HEK293 (cell line): ENCODE results near the gene THBS3.

Experiments used
- ATF2 ChIP-seq: fragments of 450-650 bp; formaldehyde crosslinking; IDR thresholded peaks from 2 replicates; pipeline ENCODE4 v1.5.1; 2016; ENCODE audit warnings: missing biosample characterization, missing genetic modification characterization, low read depth
- GFI1B ChIP-seq: fragments of 450-650 bp; formaldehyde crosslinking; IDR thresholded peaks from 2 replicates; pipeline ENCODE4 v1.5.1; 2016; ENCODE audit warnings: missing biosample characterization, missing genetic modification characterization
- GLI2 ChIP-seq: fragments of 450-650 bp; formaldehyde crosslinking; IDR thresholded peaks from 2 replicates; pipeline ENCODE4; 2017; ENCODE audit warnings: missing biosample characterization, missing genetic modification characterization, low read depth, borderline replicate concordance
- KLF10 ChIP-seq: fragments of 450-650 bp; IDR thresholded peaks from 2 replicates; pipeline ENCODE4 v1.5.1; 2018; ENCODE audit warnings: missing biosample characterization, mild to moderate bottlenecking, missing genetic modification characterization
- KLF16 ChIP-seq: fragments of 450-650 bp; formaldehyde crosslinking; IDR thresholded peaks from 2 replicates; pipeline ENCODE4 v1.5.1; 2017; ENCODE audit warnings: missing biosample characterization, missing genetic modification characterization
- ZBTB10 ChIP-seq: fragments of 450-650 bp; formaldehyde crosslinking; IDR thresholded peaks from 2 replicates; pipeline ENCODE4 v1.5.1; 2016; ENCODE audit warnings: missing biosample characterization, missing genetic modification characterization
- ZFP3 ChIP-seq: fragments of 450-650 bp; formaldehyde crosslinking; IDR thresholded peaks from 2 replicates; pipeline ENCODE4 v1.5.1; 2016; ENCODE audit warnings: low read depth, missing biosample characterization, missing genetic modification characterization
- ZFP41 ChIP-seq: fragments of 450-650 bp; formaldehyde crosslinking; IDR thresholded peaks from 2 replicates; pipeline ENCODE4 v1.5.1; 2016; ENCODE audit warnings: missing biosample characterization, missing genetic modification characterization, borderline replicate concordance
- ZNF521 ChIP-seq: fragments of 450-650 bp; formaldehyde crosslinking; IDR thresholded peaks from 2 replicates; pipeline ENCODE4 v1.5.1; 2017; ENCODE audit warnings: missing biosample characterization, mild to moderate bottlenecking, missing genetic modification characterization
- ZNF626 ChIP-seq: fragments of 450-650 bp; sonication (Bioruptor Pico); formaldehyde crosslinking; IDR thresholded peaks from 2 replicates; pipeline ENCODE4 v1.5.1; 2018; ENCODE audit warnings: missing biosample characterization, missing genetic modification characterization, inconsistent platforms
- ZNF701 ChIP-seq: fragments of 450-650 bp; formaldehyde crosslinking; IDR thresholded peaks from 2 replicates; pipeline ENCODE4 v1.5.1; 2016; ENCODE audit warnings: missing biosample characterization, missing genetic modification characterization
- ZNF76 ChIP-seq: fragments of 450-650 bp; formaldehyde crosslinking; IDR thresholded peaks from 2 replicates; pipeline ENCODE4; 2016; ENCODE audit warnings: low read depth, missing biosample characterization, missing genetic modification characterization, borderline replicate concordance
- ZSCAN4 ChIP-seq: fragments of 450-650 bp; formaldehyde crosslinking; IDR thresholded peaks from 2 replicates; pipeline ENCODE4 v1.5.1; 2017; ENCODE audit warnings: missing biosample characterization, missing genetic modification characterization
- TF ChIP-seq, protein P1 (sequence below): fragments of 450-650 bp; formaldehyde crosslinking; IDR thresholded peaks from 2 replicates; pipeline ENCODE4 v1.5.1; 2016; ENCODE audit warnings: missing biosample characterization, missing genetic modification characterization
- TF ChIP-seq, protein P2 (sequence below): fragments of 450-650 bp; formaldehyde crosslinking; IDR thresholded peaks from 2 replicates; pipeline ENCODE4 v1.5.1; 2016; ENCODE audit warnings: missing biosample characterization, missing genetic modification characterization
- TF ChIP-seq, protein P3 (sequence below): fragments of 450-650 bp; formaldehyde crosslinking; conservative IDR thresholded peaks from 2 replicates; pipeline ENCODE4 v1.5.1; 2016; ENCODE audit warnings: low read depth, missing biosample characterization, missing genetic modification characterization
- TF ChIP-seq, protein P4 (sequence below): fragments of 450-650 bp; formaldehyde crosslinking; IDR thresholded peaks from 2 replicates; pipeline ENCODE4 v1.5.1; 2016; ENCODE audit warnings: missing biosample characterization, missing genetic modification characterization, borderline replicate concordance

Gene THBS3

DNA sequence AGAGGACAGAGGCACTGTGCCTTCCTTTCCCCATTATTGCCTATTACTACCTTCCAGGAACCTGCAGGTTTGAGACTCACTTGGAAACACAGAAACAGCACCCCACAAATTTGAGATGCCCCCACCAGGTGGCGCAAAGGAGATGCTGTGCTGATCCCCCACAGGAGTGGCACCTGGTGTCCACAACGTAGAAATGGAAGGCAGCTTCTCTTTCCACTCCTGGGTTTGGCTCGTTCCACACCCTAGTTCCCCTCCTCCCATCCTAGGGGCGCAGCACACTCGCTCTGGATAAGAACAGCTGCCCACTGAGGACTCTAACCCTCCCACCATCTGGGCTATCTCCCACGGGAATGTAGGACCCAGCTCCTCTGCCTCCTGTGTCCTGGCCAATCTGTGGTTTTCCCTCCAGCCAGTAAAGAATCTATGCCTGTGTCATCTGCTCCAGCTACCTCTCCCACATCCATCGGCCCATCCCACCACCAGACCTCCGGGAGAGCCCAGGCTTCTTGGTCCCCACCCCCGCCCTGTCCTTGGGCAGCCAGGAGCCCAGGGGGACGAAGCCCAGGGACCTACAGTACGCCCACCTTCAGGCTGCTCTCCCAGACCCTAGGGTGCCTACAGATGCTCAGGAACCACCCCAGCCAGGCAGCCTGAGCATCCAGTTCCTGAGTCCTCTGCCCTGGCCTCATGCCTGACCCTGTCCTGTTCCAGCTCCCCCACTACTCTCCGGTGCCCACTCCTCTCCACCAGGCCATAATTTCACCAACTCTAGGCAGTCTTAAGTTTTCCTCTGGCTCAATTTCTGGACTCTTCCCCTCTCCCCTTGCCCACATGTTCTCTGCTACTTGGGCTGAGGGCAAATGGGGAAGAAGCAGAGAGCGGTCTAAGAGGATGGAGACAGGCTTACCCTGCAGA is 549 bp downstream of the THBS3 start (continued):
- no peak for TF ChIP-seq ZNF626 (tag by site-specific recombination)
- TF ChIP-seq ZSCAN4 = no peak
- TF ChIP-seq, protein P1, sequence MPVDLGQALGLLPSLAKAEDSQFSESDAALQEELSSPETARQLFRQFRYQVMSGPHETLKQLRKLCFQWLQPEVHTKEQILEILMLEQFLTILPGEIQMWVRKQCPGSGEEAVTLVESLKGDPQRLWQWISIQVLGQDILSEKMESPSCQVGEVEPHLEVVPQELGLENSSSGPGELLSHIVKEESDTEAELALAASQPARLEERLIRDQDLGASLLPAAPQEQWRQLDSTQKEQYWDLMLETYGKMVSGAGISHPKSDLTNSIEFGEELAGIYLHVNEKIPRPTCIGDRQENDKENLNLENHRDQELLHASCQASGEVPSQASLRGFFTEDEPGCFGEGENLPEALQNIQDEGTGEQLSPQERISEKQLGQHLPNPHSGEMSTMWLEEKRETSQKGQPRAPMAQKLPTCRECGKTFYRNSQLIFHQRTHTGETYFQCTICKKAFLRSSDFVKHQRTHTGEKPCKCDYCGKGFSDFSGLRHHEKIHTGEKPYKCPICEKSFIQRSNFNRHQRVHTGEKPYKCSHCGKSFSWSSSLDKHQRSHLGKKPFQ = no peak
- TF ChIP-seq ZNF701 (tag by site-specific recombination) = no peak
- no peak for TF ChIP-seq ATF2 (tag by site-specific recombination)
- no peak for TF ChIP-seq ZNF76 (tag by site-specific recombination)
- no peak for TF ChIP-seq ZFP41 (tag by site-specific recombination)
- TF ChIP-seq, protein P2, sequence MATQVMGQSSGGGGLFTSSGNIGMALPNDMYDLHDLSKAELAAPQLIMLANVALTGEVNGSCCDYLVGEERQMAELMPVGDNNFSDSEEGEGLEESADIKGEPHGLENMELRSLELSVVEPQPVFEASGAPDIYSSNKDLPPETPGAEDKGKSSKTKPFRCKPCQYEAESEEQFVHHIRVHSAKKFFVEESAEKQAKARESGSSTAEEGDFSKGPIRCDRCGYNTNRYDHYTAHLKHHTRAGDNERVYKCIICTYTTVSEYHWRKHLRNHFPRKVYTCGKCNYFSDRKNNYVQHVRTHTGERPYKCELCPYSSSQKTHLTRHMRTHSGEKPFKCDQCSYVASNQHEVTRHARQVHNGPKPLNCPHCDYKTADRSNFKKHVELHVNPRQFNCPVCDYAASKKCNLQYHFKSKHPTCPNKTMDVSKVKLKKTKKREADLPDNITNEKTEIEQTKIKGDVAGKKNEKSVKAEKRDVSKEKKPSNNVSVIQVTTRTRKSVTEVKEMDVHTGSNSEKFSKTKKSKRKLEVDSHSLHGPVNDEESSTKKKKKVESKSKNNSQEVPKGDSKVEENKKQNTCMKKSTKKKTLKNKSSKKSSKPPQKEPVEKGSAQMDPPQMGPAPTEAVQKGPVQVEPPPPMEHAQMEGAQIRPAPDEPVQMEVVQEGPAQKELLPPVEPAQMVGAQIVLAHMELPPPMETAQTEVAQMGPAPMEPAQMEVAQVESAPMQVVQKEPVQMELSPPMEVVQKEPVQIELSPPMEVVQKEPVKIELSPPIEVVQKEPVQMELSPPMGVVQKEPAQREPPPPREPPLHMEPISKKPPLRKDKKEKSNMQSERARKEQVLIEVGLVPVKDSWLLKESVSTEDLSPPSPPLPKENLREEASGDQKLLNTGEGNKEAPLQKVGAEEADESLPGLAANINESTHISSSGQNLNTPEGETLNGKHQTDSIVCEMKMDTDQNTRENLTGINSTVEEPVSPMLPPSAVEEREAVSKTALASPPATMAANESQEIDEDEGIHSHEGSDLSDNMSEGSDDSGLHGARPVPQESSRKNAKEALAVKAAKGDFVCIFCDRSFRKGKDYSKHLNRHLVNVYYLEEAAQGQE = no peak
- TF ChIP-seq ZNF521 (tag by site-specific recombination) = no peak
- TF ChIP-seq GLI2 = no peak
- TF ChIP-seq GFI1B (tag by site-specific recombination) = no peak
- TF ChIP-seq ZFP3 (tag by site-specific recombination) = no peak
- TF ChIP-seq KLF10 (tag by site-specific recombination) = no peak
- TF ChIP-seq ZBTB10 = peak; percentile 80
- no peak for TF ChIP-seq KLF16 (tag by site-specific recombination)
- TF ChIP-seq, protein P3, sequence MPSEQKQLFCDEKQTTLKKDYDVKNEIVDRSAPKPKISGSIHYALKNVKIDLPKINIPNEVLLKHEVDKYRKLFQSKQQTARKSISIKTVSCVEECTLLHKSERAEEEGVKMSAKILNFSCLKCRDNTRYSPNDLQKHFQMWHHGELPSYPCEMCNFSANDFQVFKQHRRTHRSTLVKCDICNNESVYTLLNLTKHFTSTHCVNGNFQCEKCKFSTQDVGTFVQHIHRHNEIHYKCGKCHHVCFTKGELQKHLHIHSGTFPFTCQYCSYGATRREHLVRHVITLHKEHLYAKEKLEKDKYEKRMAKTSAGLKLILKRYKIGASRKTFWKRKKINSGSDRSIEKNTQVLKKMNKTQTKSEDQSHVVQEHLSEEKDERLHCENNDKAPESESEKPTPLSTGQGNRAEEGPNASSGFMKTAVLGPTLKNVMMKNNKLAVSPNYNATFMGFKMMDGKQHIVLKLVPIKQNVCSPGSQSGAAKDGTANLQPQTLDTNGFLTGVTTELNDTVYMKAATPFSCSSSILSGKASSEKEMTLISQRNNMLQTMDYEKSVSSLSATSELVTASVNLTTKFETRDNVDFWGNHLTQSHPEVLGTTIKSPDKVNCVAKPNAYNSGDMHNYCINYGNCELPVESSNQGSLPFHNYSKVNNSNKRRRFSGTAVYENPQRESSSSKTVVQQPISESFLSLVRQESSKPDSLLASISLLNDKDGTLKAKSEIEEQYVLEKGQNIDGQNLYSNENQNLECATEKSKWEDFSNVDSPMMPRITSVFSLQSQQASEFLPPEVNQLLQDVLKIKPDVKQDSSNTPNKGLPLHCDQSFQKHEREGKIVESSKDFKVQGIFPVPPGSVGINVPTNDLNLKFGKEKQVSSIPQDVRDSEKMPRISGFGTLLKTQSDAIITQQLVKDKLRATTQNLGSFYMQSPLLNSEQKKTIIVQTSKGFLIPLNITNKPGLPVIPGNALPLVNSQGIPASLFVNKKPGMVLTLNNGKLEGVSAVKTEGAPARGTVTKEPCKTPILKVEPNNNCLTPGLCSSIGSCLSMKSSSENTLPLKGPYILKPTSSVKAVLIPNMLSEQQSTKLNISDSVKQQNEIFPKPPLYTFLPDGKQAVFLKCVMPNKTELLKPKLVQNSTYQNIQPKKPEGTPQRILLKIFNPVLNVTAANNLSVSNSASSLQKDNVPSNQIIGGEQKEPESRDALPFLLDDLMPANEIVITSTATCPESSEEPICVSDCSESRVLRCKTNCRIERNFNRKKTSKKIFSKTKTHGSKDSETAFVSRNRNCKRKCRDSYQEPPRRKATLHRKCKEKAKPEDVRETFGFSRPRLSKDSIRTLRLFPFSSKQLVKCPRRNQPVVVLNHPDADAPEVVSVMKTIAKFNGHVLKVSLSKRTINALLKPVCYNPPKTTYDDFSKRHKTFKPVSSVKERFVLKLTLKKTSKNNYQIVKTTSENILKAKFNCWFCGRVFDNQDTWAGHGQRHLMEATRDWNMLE (tag by site-specific recombination) = no peak
- TF ChIP-seq, protein P4, sequence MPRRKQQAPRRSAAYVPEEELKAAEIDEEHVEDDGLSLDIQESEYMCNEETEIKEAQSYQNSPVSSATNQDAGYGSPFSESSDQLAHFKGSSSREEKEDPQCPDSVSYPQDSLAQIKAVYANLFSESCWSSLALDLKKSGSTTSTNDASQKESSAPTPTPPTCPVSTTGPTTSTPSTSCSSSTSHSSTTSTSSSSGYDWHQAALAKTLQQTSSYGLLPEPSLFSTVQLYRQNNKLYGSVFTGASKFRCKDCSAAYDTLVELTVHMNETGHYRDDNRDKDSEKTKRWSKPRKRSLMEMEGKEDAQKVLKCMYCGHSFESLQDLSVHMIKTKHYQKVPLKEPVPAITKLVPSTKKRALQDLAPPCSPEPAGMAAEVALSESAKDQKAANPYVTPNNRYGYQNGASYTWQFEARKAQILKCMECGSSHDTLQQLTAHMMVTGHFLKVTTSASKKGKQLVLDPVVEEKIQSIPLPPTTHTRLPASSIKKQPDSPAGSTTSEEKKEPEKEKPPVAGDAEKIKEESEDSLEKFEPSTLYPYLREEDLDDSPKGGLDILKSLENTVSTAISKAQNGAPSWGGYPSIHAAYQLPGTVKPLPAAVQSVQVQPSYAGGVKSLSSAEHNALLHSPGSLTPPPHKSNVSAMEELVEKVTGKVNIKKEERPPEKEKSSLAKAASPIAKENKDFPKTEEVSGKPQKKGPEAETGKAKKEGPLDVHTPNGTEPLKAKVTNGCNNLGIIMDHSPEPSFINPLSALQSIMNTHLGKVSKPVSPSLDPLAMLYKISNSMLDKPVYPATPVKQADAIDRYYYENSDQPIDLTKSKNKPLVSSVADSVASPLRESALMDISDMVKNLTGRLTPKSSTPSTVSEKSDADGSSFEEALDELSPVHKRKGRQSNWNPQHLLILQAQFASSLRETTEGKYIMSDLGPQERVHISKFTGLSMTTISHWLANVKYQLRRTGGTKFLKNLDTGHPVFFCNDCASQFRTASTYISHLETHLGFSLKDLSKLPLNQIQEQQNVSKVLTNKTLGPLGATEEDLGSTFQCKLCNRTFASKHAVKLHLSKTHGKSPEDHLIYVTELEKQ (tag by site-specific recombination) = no peak
